Colonic mucosa (tissue), 4 donors: ENCODE data around the gene FGD4. TPM values are rescaled to one million over a fixed set of nuclear protein-coding genes. Genes with fewer than 3 reads are reported as not detected.
"Not testable (repeated sequence)": the region's sequence is repeated elsewhere in the genome, so short reads cannot be mapped to it uniquely, and the experiment has no call there.

Source experiments
- DNase-seq: peaks from one replicate; pipeline ENCODE4 v3.0.0-alpha.2; 2020
- H3K27ac ChIP-seq: fragments of 200-600 bp; one replicate; pipeline ENCODE4 v1.8.0; 2021
- H3K27me3 ChIP-seq: fragments of 200-600 bp; one replicate; pipeline ENCODE4 v1.8.0; 2021
- H3K36me3 ChIP-seq: fragments of 200-600 bp; one replicate; pipeline ENCODE4 v1.8.0; 2021
- H3K4me1 ChIP-seq: fragments of 200-600 bp; one replicate; pipeline ENCODE4 v1.8.0; 2021; ENCODE audit warnings: mild to moderate bottlenecking
- H3K4me3 ChIP-seq: fragments of 200-600 bp; one replicate; pipeline ENCODE4 v1.8.0; 2021
- H3K9ac ChIP-seq, 2 donors: one replicate each; pipeline ENCODE4 v1.7.0; 2013; ENCODE audit warnings: control low read depth in 2 of 2, low read depth in 2 of 2, low read length in 2 of 2
- H3K9me3 ChIP-seq: fragments of 200-600 bp; one replicate; pipeline ENCODE4 v1.8.0; 2021
- CTCF ChIP-seq: fragments of 200-600 bp; IDR thresholded peaks from one replicate; pipeline ENCODE4 v1.8.0; 2022; ENCODE audit warnings: antibody characterized with exemption, mild to moderate bottlenecking
- intact Hi-C: fragments of 100-400 bp; cut with DNase I; formaldehyde crosslinking; loops from one replicate; pipeline ENCODE4 v1.14.1; 2022
- total RNA-seq, 2 donors: library from RNA; stranded (reverse); fragmentation: NEBNext Ultra II Directional in 1 of 2; extraction: Animal tissue kit (Norgen Biotek cat#: 25700) in 1 of 2; gene quantifications; one replicate each; pipeline ENCODE4 v1.2.1, GENCODE V29; 2021
- donor health status: healthy.
- donor health status: DM: no; HTN: no; CAD: no.
- donor health status: DM: no; HTN: no; CAD: no.

Gene FGD4
- total RNA-seq, 2 donors from 2014 or later, result 38.4 to 47.6 TPM

DNA sequence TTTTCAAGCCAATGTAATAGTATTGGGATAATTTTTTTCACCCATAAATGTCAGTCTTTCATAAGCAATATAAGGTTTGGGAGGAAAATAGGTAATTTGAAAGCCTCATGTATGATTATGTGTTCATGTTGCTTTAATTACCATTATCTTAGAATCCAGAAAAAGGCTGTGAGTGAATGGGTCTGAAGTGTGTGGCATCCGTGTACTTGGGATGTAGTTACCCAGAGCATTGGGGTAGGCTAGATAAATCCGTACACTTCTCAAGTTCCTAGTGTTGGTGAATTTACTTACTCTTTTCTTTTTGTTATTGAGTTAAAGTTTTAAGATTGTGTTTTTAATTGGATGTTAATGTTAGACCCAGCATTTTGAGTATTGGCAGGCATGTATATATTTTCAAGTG lies 104.4 kb downstream of the FGD4 start:
- intact Hi-C loops, result no loop called here
- no peak for DNase-seq
- no peak overlapping the region for H3K4me3 ChIP-seq
- no peak overlapping the region for H3K27ac ChIP-seq
- H3K4me1 ChIP-seq, result peaks cover 8% of the 10 kb centered on the region
- H3K27me3 ChIP-seq, result no peaks in the 10 kb centered on the region
- H3K9ac ChIP-seq, result no peak overlapping the region
- H3K9me3 ChIP-seq, result no peaks in the 10 kb centered on the region
- TF ChIP-seq CTCF, result no peak
- no peaks in the 10 kb centered on the region for H3K36me3 ChIP-seq

DNA sequence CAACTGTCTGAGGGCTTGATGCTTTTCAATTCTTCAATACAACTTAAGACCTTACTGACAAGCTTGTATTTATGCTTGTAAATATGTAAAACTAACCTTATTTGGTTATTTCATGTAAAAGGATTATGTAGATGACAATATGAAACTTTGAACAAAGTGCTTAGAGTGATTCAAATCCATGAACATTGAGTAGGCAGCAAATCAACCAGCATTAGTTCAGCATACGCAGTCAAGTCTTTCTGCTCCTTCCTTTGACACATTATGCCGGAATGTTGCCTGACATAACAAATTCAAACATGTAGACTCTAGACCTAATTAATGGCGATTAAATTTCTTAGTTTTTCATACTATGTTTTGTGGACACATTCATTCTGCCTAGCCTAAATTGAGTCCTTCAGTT lies 105.2 kb downstream of the FGD4 start:
- Histone ChIP-seq H3K9me3 (no peaks in the 10 kb centered on the region), H3K36me3 (no peaks in the 10 kb centered on the region), H3K27me3 (no peaks in the 10 kb centered on the region), H3K4me1 (peaks cover 8% of the 10 kb centered on the region), H3K4me3 (no peak overlapping the region), H3K27ac (no peak overlapping the region), H3K9ac (no peak overlapping the region)
- no peak for TF ChIP-seq CTCF
- intact Hi-C loops, result no loop called here
- no peak for DNase-seq

DNA sequence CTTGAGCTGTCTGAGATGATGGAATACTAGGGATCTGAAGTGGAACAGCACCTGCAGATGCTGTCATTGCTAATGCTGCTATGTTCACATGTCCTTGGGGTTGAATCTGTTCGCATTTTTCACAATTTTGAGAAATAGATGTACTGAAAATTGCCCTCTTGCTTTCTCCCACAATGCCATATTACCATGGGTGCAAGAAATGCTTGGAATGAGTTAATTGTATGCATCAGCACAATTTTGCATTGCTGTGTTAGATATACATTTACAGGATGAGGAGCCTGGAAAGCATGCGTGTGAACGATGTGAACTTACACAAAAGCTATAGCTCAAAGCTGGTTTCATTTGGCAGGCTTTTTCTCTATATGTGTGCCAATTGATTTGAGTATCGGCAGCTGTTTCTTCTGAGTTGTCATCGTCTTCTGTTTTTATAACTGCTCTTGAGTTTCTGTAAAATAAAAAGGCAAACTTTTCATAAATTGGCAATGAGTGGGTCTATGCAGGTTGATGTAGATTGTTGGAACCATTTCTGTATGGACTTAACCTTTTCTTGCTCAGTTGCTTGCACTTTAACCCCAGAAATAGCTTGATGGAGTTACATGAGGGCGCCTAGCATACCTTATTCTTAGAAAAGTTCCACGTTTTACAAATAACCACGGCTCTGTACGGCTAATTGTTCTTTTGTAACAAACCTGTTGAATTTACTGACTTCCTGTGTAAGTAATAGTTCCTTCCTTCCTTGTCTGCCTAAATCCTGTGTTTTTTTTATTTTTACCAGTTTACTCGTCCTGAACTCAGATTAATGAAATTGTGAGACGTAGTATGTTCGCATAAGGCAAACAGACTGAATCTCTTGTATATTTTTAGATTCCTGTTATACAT lies 105.9 kb downstream of the FGD4 start:
- H3K9me3 ChIP-seq, result no peaks in the 10 kb centered on the region
- intact Hi-C loops, result no loop called here
- H3K27me3 ChIP-seq, result no peaks in the 10 kb centered on the region
- H3K27ac ChIP-seq, result no peak overlapping the region
- H3K36me3 ChIP-seq, result no peaks in the 10 kb centered on the region
- peaks cover 8% of the 10 kb centered on the region for H3K4me1 ChIP-seq
- no peak for TF ChIP-seq CTCF
- DNase-seq, result no peak
- no peak overlapping the region for H3K4me3 ChIP-seq
- H3K9ac ChIP-seq, result no peak overlapping the region

GRCh38 chr12:32507096-32507941 lies 108.0 kb downstream of the FGD4 start:
- H3K4me1 ChIP-seq, H3K27me3 ChIP-seq, H3K4me3 ChIP-seq, DNase-seq, H3K9me3 ChIP-seq, intact Hi-C loops, H3K27ac ChIP-seq, H3K9ac ChIP-seq, H3K36me3 ChIP-seq: not testable (repeated sequence)

GRCh38 chr12:32507942-32508320 lies 108.6 kb downstream of the FGD4 start:
- Histone ChIP-seq H3K27me3 (no peaks in the 10 kb centered on the region), H3K9ac (no peak overlapping the region), H3K4me1 (no peaks in the 10 kb centered on the region), H3K4me3 (no peak overlapping the region), H3K36me3 (no peaks in the 10 kb centered on the region), H3K27ac (no peak overlapping the region), H3K9me3 (no peaks in the 10 kb centered on the region)
- no peak for TF ChIP-seq CTCF
- no peak for DNase-seq
- intact Hi-C loops, result no loop called here
